Panc1 (cell line): ENCODE results near the gene RASD1. TPM values are rescaled to one million over a fixed set of nuclear protein-coding genes. Genes with fewer than 3 reads are reported as not detected.

ENCODE experiments used
- ATAC-seq: fragments of 200-7000 bp; cut with Tn5 transposase; 2 replicates; pipeline ENCODE4 v1.9.1; 2020; ENCODE audit warnings: mild to moderate bottlenecking, moderate library complexity
- BruUV-seq: library from RNA; stranded (reverse); fragments of 400-500 nt; replicated peaks from 2 replicates; lab custom pipeline; 2021; lab: Mats Ljungman, UMichigan
- CTCF ChIA-PET: fragments of 300-600 bp; sonication (Branson Sonifier 250); formaldehyde crosslinking; loops from one replicate; lab custom pipeline; 2022; ENCODE audit warnings: antibody characterized with exemption; lab: Charles Lee
- POLR2A ChIA-PET: fragments of 300-600 bp; sonication (Branson Sonifier 250); formaldehyde crosslinking; loops from one replicate; lab custom pipeline; 2022; ENCODE audit warnings: antibody characterized with exemption; lab: Charles Lee
- DNase-seq: peaks from one replicate; pipeline ENCODE4 v3.0.0-alpha.2; 2010; ENCODE audit warnings: low read depth, low spot score
- H3K27ac ChIP-seq: 2 replicates; pipeline ENCODE4 v1.5.1; 2011; ENCODE audit warnings: mild to moderate bottlenecking, low read length, inconsistent platforms
- H3K27me3 ChIP-seq: fragments of 200-500 bp; sonication (Bioruptor generic); 2 replicates; pipeline ENCODE4 v1.6.0; 2014; ENCODE audit warnings: low read length, inconsistent platforms; ENCODE audit not compliant: control insufficient read depth, insufficient read depth
- H3K36me3 ChIP-seq: fragments of 200-500 bp; sonication (Bioruptor generic); 2 replicates; pipeline ENCODE4 v1.5.1; 2014; ENCODE audit warnings: inconsistent platforms, mild to moderate bottlenecking, low read length, moderate library complexity; ENCODE audit not compliant: control insufficient read depth, insufficient read depth
- H3K4me1 ChIP-seq: 2 replicates; pipeline ENCODE4 v1.5.1; 2011; ENCODE audit warnings: inconsistent platforms, mild to moderate bottlenecking, low read length, moderate library complexity; ENCODE audit not compliant: control insufficient read depth, insufficient read depth
- H3K4me3 ChIP-seq, 2 experiments: 2 replicates each; pipeline ENCODE4 v1.5.1; 2011 to 2012; ENCODE audit warnings: low read depth in 2 of 2, low read length in 2 of 2, mild to moderate bottlenecking in 2 of 2, inconsistent platforms in 1 of 2, moderate library complexity in 1 of 2
- H3K9me3 ChIP-seq: fragments of 200-500 bp; sonication (Bioruptor generic); 2 replicates; pipeline ENCODE4 v1.5.1; 2014; ENCODE audit warnings: low read depth, mild to moderate bottlenecking, inconsistent platforms, low read length, moderate library complexity; ENCODE audit not compliant: control insufficient read depth, insufficient read depth
- POLR2AphosphoS5 ChIP-seq: IDR thresholded peaks from 2 replicates; pipeline ENCODE4 v1.6.1; 2012; ENCODE audit warnings: mild to moderate bottlenecking, low read depth, low read length, moderate library complexity
- SIN3A ChIP-seq: IDR thresholded peaks from 2 replicates; pipeline ENCODE4 v1.6.1; 2012; ENCODE audit warnings: low read depth, mild to moderate bottlenecking, low read length, moderate library complexity, borderline replicate concordance; ENCODE audit not compliant: insufficient read depth
- TCF7L2 ChIP-seq: IDR thresholded peaks from 2 replicates; pipeline ENCODE4 v1.6.1; 2011; ENCODE audit warnings: mild to moderate bottlenecking, low read depth, low read length, inconsistent platforms
- in situ Hi-C: cut with HindIII; loops from 2 replicates; pipeline ENCODE4 v1.10.0; 2016; ENCODE audit warnings: low sequenced_read_pairs, low pct_unique_long_range_greater_than_20kb
- intact Hi-C: fragments of 100-400 bp; cut with micrococcal nuclease; formaldehyde crosslinking; loops from one replicate; pipeline ENCODE4 v1.10.0; 2022; ENCODE audit not compliant: unreplicated experiment
- total RNA-seq: library from RNA; stranded (reverse); gene quantifications from one replicate; pipeline ENCODE4 v1.2.1, GENCODE V29; 2021; ENCODE audit not compliant: unreplicated experiment
- TF ChIP-seq, protein P1 (sequence below): fragments of 450-650 bp; IDR thresholded peaks from 2 replicates; pipeline ENCODE4 v1.5.1; 2017; ENCODE audit warnings: mild to moderate bottlenecking
- TF ChIP-seq, protein P2 (sequence below), 2 experiments: IDR thresholded peaks; 2 replicates each; pipeline ENCODE4 v1.6.1; 2011 to 2012; ENCODE audit warnings: low read depth in 2 of 2, control low read depth in 1 of 2, low read length in 1 of 2, mild to moderate bottlenecking in 1 of 2, moderate library complexity in 1 of 2; ENCODE audit not compliant: insufficient read depth in 1 of 2

RASD1 gene
- total RNA-seq, 1 experiment from 2014 or later = 1.7 TPM

DNA sequence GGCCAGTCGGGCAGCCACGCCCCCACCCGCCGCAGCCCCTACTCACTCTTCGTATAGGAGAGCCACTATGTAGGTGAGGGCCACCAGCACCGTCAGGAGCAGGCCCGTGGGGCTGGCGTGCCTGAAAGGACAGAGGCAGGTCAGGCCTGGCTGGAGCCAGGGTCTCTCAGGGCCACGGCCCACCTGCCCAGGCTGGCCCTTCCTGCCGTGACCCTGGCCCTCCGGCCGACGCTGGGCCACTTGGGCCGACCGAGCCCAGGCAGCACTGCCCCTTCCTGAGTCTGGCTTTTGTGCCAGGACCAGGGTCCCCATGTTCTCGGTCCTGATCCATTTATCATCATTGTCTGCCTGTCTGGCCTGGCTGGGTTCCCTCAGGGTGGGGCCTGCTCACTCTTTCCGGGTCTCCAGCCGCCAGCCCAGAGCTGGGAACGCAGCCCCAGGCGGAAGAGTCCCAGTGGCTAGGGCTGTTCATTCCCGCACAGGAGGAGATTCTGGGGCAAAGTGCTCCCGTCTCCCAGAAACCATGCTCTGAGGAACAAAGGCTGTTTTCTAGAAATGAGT lies 10.1 kb upstream of the RASD1 start:
- POLR2A ChIA-PET = no interaction called here
- intact Hi-C loops (no loop called here), in situ Hi-C loops (no loop called here)

DNA sequence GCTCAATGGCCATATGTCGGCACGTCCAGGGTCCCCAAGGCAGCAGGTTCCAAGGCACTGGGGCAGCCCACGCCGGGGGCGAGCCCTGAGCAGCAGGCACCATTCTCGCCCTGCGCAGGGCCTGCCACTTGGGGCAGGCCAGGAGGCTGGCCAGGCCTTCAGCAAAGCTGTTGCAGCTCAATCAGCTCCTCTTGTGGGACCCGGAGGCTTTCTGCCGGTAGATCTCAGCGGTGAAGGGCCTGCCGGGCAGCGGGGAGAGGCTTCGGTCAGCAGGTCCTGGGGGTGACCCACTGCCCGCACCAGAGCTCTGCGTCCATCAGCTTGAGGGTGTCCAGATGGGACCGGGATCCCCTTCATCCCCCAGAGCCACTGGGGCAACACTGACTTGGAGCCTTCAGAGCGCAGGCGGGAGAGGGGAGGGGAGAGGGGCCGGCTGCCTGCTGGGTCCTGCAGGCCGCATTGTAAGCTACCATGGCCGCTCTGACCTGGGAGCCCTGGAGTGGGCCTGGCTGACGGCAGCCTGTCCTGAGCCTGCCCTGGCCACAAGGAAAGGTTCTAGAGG lies 9.5 kb upstream of the RASD1 start:
- DNase-seq (no peak), ATAC-seq (no peak)
- no peak for TF ChIP-seq TCF7L2
- TF ChIP-seq, protein P1, sequence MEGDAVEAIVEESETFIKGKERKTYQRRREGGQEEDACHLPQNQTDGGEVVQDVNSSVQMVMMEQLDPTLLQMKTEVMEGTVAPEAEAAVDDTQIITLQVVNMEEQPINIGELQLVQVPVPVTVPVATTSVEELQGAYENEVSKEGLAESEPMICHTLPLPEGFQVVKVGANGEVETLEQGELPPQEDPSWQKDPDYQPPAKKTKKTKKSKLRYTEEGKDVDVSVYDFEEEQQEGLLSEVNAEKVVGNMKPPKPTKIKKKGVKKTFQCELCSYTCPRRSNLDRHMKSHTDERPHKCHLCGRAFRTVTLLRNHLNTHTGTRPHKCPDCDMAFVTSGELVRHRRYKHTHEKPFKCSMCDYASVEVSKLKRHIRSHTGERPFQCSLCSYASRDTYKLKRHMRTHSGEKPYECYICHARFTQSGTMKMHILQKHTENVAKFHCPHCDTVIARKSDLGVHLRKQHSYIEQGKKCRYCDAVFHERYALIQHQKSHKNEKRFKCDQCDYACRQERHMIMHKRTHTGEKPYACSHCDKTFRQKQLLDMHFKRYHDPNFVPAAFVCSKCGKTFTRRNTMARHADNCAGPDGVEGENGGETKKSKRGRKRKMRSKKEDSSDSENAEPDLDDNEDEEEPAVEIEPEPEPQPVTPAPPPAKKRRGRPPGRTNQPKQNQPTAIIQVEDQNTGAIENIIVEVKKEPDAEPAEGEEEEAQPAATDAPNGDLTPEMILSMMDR = no peak
- TF ChIP-seq POLR2AphosphoS5 = no peak
- TF ChIP-seq, protein P2, sequence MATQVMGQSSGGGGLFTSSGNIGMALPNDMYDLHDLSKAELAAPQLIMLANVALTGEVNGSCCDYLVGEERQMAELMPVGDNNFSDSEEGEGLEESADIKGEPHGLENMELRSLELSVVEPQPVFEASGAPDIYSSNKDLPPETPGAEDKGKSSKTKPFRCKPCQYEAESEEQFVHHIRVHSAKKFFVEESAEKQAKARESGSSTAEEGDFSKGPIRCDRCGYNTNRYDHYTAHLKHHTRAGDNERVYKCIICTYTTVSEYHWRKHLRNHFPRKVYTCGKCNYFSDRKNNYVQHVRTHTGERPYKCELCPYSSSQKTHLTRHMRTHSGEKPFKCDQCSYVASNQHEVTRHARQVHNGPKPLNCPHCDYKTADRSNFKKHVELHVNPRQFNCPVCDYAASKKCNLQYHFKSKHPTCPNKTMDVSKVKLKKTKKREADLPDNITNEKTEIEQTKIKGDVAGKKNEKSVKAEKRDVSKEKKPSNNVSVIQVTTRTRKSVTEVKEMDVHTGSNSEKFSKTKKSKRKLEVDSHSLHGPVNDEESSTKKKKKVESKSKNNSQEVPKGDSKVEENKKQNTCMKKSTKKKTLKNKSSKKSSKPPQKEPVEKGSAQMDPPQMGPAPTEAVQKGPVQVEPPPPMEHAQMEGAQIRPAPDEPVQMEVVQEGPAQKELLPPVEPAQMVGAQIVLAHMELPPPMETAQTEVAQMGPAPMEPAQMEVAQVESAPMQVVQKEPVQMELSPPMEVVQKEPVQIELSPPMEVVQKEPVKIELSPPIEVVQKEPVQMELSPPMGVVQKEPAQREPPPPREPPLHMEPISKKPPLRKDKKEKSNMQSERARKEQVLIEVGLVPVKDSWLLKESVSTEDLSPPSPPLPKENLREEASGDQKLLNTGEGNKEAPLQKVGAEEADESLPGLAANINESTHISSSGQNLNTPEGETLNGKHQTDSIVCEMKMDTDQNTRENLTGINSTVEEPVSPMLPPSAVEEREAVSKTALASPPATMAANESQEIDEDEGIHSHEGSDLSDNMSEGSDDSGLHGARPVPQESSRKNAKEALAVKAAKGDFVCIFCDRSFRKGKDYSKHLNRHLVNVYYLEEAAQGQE (IDR thresholded peaks at IDR 0.05; ENCODE audit: insufficient read depth in 1 of 2, low read depth in 2 of 2, low read length in 1 of 2) = no peak
- no peaks in the 10 kb centered on the region for H3K9me3 ChIP-seq
- intact Hi-C loops = no loop called here
- H3K36me3 ChIP-seq = no peaks in the 10 kb centered on the region
- ChIA-PET POLR2A (no interaction called here), CTCF (no interaction called here)
- in situ Hi-C loops = no loop called here
- no peaks in the 10 kb centered on the region for H3K4me1 ChIP-seq
- H3K4me3 ChIP-seq = no peak overlapping the region
- H3K27me3 ChIP-seq = no peaks in the 10 kb centered on the region
- no TSS peak for BruUV-seq
- H3K27ac ChIP-seq = no peak overlapping the region

More for the DNA sequence above, 10.1 kb upstream of the RASD1 start:
- Histone ChIP-seq H3K9me3 (no peaks in the 10 kb centered on the region), H3K27ac (no peak overlapping the region), H3K27me3 (no peaks in the 10 kb centered on the region), H3K4me1 (no peaks in the 10 kb centered on the region), H3K36me3 (no peaks in the 10 kb centered on the region), H3K4me3 (no peak overlapping the region)
- CTCF ChIA-PET = no interaction called here
- ATAC-seq (no peak), DNase-seq (no peak)
- TF ChIP-seq SIN3A (no peak), TCF7L2 (no peak), POLR2AphosphoS5 (no peak)
- TF ChIP-seq, protein P1 = no peak
- TF ChIP-seq, protein P2 (IDR thresholded peaks at IDR 0.05; ENCODE audit: insufficient read depth in 1 of 2, low read depth in 2 of 2, low read length in 1 of 2) = no peak
- BruUV-seq = no TSS peak
